Neuronal stem cell (in vitro differentiated cells): ENCODE data around the gene C10orf105.

Experiments used
- DNase-seq: peaks from one replicate; pipeline ENCODE4 v3.0.0-alpha.2; 2013; ENCODE audit warnings: low spot score
- H2AFZ ChIP-seq: one replicate; pipeline ENCODE4 v1.6.1; 2013; ENCODE audit warnings: mild to moderate bottlenecking, low read length, inconsistent platforms
- H2AK5ac ChIP-seq: 2 replicates; pipeline ENCODE4 v1.6.1; 2013; ENCODE audit warnings: low read depth, mild to moderate bottlenecking, inconsistent platforms, low read length, moderate library complexity, mixed read lengths
- H2BK120ac ChIP-seq: 2 replicates; pipeline ENCODE4 v1.6.1; 2013; ENCODE audit warnings: low read depth, mild to moderate bottlenecking, inconsistent platforms, low read length, moderate library complexity, mixed read lengths
- H2BK12ac ChIP-seq: one replicate; pipeline ENCODE4 v1.6.1; 2013; ENCODE audit warnings: low read length, inconsistent platforms
- H2BK15ac ChIP-seq: 2 replicates; pipeline ENCODE4 v1.6.1; 2013; ENCODE audit warnings: mild to moderate bottlenecking, low read length, inconsistent platforms, mixed read lengths
- H2BK5ac ChIP-seq: one replicate; pipeline ENCODE4 v1.6.1; 2013; ENCODE audit warnings: inconsistent platforms, mild to moderate bottlenecking, low read length, moderate library complexity
- H3K14ac ChIP-seq: one replicate; pipeline ENCODE4 v1.6.1; 2013; ENCODE audit warnings: low read length, inconsistent platforms
- H3K18ac ChIP-seq: 2 replicates; pipeline ENCODE4 v1.6.1; 2013; ENCODE audit warnings: low read length, inconsistent platforms
- H3K23ac ChIP-seq: 2 replicates; pipeline ENCODE4 v1.6.1; 2013; ENCODE audit warnings: low read depth, mild to moderate bottlenecking, mixed read lengths, low read length, inconsistent platforms; ENCODE audit not compliant: poor library complexity
- H3K27ac ChIP-seq: replicated peaks from 3 replicates; pipeline ENCODE4 v1.5.1; 2013; ENCODE audit warnings: low read length, inconsistent platforms
- H3K27me3 ChIP-seq, 3 experiments: 2 replicates each; pipeline ENCODE4 v1.6.1; 2013; ENCODE audit warnings: low read length in 3 of 3, mild to moderate bottlenecking in 2 of 3, inconsistent platforms in 1 of 3, low read depth in 1 of 3, mixed read lengths in 1 of 3, moderate library complexity in 1 of 3; ENCODE audit not compliant: control insufficient read depth in 3 of 3, insufficient read depth in 3 of 3
- H3K36me3 ChIP-seq, 2 donors: replicated peaks in 1 of 2; 2 replicates each; pipeline ENCODE4 v1.6.1; 2013; ENCODE audit warnings: low read length in 2 of 2; ENCODE audit not compliant: control insufficient read depth in 2 of 2, insufficient read depth in 2 of 2
- H3K4ac ChIP-seq: 2 replicates; pipeline ENCODE4 v1.6.1; 2013; ENCODE audit warnings: inconsistent platforms, mild to moderate bottlenecking, low read length, moderate library complexity
- H3K4me1 ChIP-seq, 2 donors: 1 replicate in 1 of 2; 2 replicates in 1 of 2; pipeline ENCODE4 v1.6.1; 2013; ENCODE audit warnings: low read length in 2 of 2, low read depth in 1 of 2; ENCODE audit not compliant: control insufficient read depth in 2 of 2, insufficient read depth in 1 of 2
- H3K4me2 ChIP-seq: one replicate; pipeline ENCODE4 v1.6.1; 2013; ENCODE audit warnings: mild to moderate bottlenecking, low read length, inconsistent platforms; ENCODE audit not compliant: insufficient read depth, poor library complexity, severe bottlenecking
- H3K4me3 ChIP-seq, 2 donors: 2 replicates each; pipeline ENCODE4 v1.5.1; 2013; ENCODE audit warnings: low read length in 2 of 2, mild to moderate bottlenecking in 2 of 2, inconsistent platforms in 1 of 2, moderate library complexity in 1 of 2
- H3K79me1 ChIP-seq: one replicate; pipeline ENCODE4 v1.6.1; 2013; ENCODE audit warnings: low read depth, mild to moderate bottlenecking, inconsistent platforms, low read length, moderate library complexity
- H3K9ac ChIP-seq: one replicate; pipeline ENCODE4 v1.6.1; 2013; ENCODE audit warnings: mild to moderate bottlenecking, low read depth, low read length, inconsistent platforms; ENCODE audit not compliant: poor library complexity
- H3K9me3 ChIP-seq, 2 donors: replicated peaks in 1 of 2; 2 replicates each; pipeline versions ENCODE3 to v1.6.1; 2013; ENCODE audit warnings: low read length in 2 of 2, mild to moderate bottlenecking in 2 of 2, inconsistent platforms in 1 of 2, low read depth in 1 of 2, mixed read lengths in 1 of 2, moderate library complexity in 1 of 2; ENCODE audit not compliant: control insufficient read depth in 2 of 2, insufficient read depth in 1 of 2
- H4K8ac ChIP-seq: one replicate; pipeline ENCODE4 v1.6.1; 2013; ENCODE audit warnings: low read depth, mild to moderate bottlenecking, inconsistent platforms, low read length, moderate library complexity
- H4K91ac ChIP-seq: one replicate; pipeline ENCODE4 v1.6.1; 2013; ENCODE audit warnings: low read length, low read depth, mild to moderate bottlenecking, inconsistent platforms; ENCODE audit not compliant: poor library complexity
- WGBS, 2 donors: extraction: QIAGEN DNeasy Blood & Tissue Kit; methylation state at CpG; one replicate each; pipeline ENCODE4 v1.1.7; 2013; ENCODE audit warnings: missing lambda C conversion rate in 2 of 2, mixed read lengths in 1 of 2; ENCODE audit not compliant: insufficient read length in 2 of 2, insufficient replicate concordance in 1 of 2; ENCODE audit errors: extremely low coverage in 2 of 2; 5-methylcytosine and 5-hydroxymethylcytosine counted together

Gene C10orf105

DNA sequence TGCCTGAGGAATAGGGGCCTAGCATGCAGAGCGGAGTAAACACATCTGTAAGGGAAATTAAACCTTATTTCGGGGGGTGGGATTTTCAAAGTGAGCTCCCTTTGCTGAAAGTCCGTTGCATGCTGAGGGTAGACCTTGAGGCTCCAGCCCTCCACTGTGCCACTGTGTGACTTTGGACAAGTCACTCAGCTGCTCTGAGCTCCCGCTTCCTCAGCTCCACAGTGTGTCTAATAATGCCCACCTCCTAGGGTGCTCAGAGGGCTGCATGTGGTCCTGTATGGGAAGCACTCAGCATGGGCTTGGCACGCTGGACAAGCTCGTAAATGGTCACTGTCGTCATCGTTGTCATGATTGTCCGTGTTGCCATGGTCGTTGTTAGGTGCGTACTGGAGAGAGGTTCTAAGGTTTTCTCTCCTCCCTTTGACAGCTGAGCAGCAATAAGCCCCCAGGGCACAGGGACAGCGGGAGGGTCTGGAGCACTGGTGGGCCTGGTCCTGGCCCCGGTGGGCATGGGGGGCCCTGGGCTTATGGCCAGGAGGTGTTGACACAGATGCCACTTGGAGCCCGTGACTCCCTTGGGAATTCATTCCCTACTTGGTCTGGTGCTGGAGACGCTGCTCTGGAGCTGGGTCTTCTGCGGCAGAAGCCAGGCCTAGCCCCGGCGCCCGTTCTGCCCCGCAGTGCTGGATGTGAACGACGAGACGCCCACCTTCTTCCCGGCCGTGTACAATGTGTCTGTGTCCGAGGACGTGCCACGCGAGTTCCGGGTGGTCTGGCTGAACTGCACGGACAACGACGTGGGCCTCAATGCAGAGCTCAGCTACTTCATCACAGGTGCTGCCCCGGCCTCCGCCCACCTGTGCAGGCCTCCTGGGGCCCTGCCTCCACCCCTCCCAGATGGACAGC is 13.1 kb downstream of the C10orf105 start:
- Histone ChIP-seq H3K79me1 (no peaks in the 10 kb centered on the region), H3K27me3 (peaks cover 0 to 13% (median 0%) of the 10 kb centered on the region in 3 experiments), H2AK5ac (no peak overlapping the region), H2AFZ (no peak overlapping the region), H4K91ac (no peak overlapping the region), H3K4me2 (no peak overlapping the region), H3K18ac (peak overlapping the region; percentile 28), H3K9me3 (no peaks in the 10 kb centered on the region), H3K9ac (no peak overlapping the region), H3K14ac (no peak overlapping the region), H3K4me3 (no peak overlapping the region), H2BK120ac (no peak overlapping the region), H2BK12ac (no peak overlapping the region), H2BK5ac (peak overlapping the region; percentile 21), H3K4me1 (peaks cover 0 to 1% of the 10 kb centered on the region in 2 donors), H3K36me3 (no peaks in the 10 kb centered on the region), H3K23ac (peak overlapping the region; percentile 52), H2BK15ac (peak overlapping the region; percentile 60), H4K8ac (no peak overlapping the region), H3K27ac (no peak overlapping the region), H3K4ac (no peak overlapping the region)
- WGBS, 2 donors, result no CpG with 5 or more reads among the region's 35 CpGs
- no peak for DNase-seq

DNA sequence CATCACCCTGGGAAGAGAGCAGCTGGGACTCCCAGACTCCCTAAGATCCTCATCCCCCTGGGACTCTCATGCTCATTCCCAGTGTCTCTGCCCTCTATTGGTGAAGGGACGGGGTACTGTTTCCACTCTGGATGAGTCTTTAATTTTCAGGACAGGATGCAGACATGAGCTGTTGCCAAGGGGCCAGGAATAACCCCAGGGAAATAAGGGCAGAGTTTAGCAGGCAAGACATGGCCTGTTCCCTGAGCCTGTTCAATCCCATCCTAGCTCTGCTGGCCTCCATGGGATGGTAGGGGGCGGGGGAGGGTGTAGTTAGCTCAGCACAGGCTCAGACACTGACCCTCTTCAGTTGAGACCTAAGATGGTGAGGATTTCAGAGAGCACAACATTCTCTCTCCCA is 14.0 kb downstream of the C10orf105 start:
- WGBS, 2 donors, result no CpG with 5 or more reads among the region's 2 CpGs
- no peak overlapping the region for H2AFZ ChIP-seq
- H3K79me1 ChIP-seq, result no peaks in the 10 kb centered on the region
- no peak overlapping the region for H3K4me3 ChIP-seq
- peaks cover 0 to 8% of the 10 kb centered on the region in 2 donors for H3K4me1 ChIP-seq
- H3K23ac ChIP-seq, result no peak overlapping the region
- peaks cover 0 to 13% (median 0%) of the 10 kb centered on the region in 3 experiments for H3K27me3 ChIP-seq
- no peak overlapping the region for H2BK120ac ChIP-seq
- no peak overlapping the region for H2BK12ac ChIP-seq
- no peak overlapping the region for H3K9ac ChIP-seq
- H2AK5ac ChIP-seq, result no peak overlapping the region
- no peak overlapping the region for H3K14ac ChIP-seq
- no peak overlapping the region for H3K18ac ChIP-seq
- H3K4ac ChIP-seq, result no peak overlapping the region
- no peak overlapping the region for H3K27ac ChIP-seq
- H4K8ac ChIP-seq, result no peak overlapping the region
- no peak overlapping the region for H2BK15ac ChIP-seq
- no peak overlapping the region for H4K91ac ChIP-seq
- H3K4me2 ChIP-seq, result no peak overlapping the region
- no peak for DNase-seq
- no peaks in the 10 kb centered on the region for H3K36me3 ChIP-seq
- H3K9me3 ChIP-seq, result no peaks in the 10 kb centered on the region
- H2BK5ac ChIP-seq, result peak overlapping the region; percentile 7

DNA sequence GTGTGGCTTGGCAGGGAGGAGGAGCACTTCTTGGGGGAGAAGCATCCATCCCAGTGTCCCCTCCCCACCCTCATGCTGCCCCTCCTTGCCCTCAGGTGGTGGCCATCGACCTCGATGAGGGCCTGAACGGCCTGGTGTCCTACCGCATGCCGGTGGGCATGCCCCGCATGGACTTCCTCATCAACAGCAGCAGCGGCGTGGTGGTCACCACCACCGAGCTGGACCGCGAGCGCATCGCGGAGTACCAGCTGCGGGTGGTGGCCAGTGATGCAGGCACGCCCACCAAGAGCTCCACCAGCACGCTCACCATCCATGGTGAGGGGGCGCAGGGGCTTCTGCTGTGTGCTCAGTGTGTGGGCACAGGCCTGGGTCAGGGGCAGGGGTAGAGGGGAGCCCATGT is 14.8 kb downstream of the C10orf105 start:
- Histone ChIP-seq H2BK15ac (peak overlapping the region; percentile 50), H3K9ac (no peak overlapping the region), H3K4me3 (no peak overlapping the region), H3K23ac (peak overlapping the region; percentile 47), H3K27ac (no peak overlapping the region), H4K91ac (no peak overlapping the region), H3K14ac (peak overlapping the region; percentile 50), H4K8ac (no peak overlapping the region), H3K18ac (peak overlapping the region; percentile 33), H3K36me3 (no peaks in the 10 kb centered on the region), H2BK120ac (peak overlapping the region; percentile 39), H2AFZ (no peak overlapping the region), H2AK5ac (peak overlapping the region; percentile 19), H2BK12ac (peak overlapping the region; percentile 78), H3K4ac (no peak overlapping the region), H3K79me1 (no peaks in the 10 kb centered on the region), H3K27me3 (peaks cover 0 to 11% (median 0%) of the 10 kb centered on the region in 3 experiments), H2BK5ac (peak overlapping the region; percentile 7), H3K4me2 (no peak overlapping the region), H3K4me1 (peaks cover 0 to 10% of the 10 kb centered on the region in 2 donors), H3K9me3 (no peaks in the 10 kb centered on the region)
- WGBS, 2 donors, result no CpG with 5 or more reads among the region's 18 CpGs
- DNase-seq, result no peak

DNA sequence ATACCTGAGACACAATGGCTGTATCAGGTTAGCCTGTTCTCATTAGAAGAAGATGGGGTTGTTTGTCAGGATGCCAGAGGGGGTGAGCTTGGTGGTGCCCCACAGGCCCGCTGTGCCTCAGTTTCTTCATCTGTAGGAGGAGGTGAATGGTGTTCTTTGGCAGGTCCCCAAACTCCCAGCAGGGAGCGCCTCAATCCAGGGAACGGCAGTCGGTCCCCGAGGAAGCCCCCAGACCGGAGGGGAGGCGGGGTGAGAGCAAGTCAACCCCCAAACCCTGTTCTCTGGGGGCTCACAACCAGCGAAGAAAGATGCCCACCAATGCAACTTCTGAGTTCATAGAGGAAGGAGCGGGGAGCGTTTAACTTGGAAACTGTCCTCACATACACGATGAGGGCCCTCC is 16.0 kb downstream of the C10orf105 start:
- Histone ChIP-seq H3K4me3 (no peak overlapping the region), H3K18ac (no peak overlapping the region), H3K14ac (no peak overlapping the region), H2BK15ac (no peak overlapping the region), H3K4me2 (no peak overlapping the region), H3K4me1 (peaks cover 0 to 10% of the 10 kb centered on the region in 2 donors), H4K91ac (no peak overlapping the region), H3K79me1 (no peaks in the 10 kb centered on the region), H3K9ac (no peak overlapping the region), H3K27me3 (peaks cover 0 to 7% (median 0%) of the 10 kb centered on the region in 3 experiments), H2BK12ac (no peak overlapping the region), H2AK5ac (no peak overlapping the region), H3K27ac (no peak overlapping the region), H3K23ac (no peak overlapping the region), H2AFZ (no peak overlapping the region), H3K9me3 (no peaks in the 10 kb centered on the region), H3K36me3 (no peaks in the 10 kb centered on the region), H3K4ac (no peak overlapping the region), H4K8ac (no peak overlapping the region), H2BK5ac (no peak overlapping the region), H2BK120ac (no peak overlapping the region)
- WGBS, 2 donors, result no CpG with 5 or more reads among the region's 11 CpGs
- no peak for DNase-seq
